HepG2 (cell line): ENCODE data around the gene ANKRD36C.
"Not testable (repeated sequence)": the region's sequence is repeated elsewhere in the genome, so short reads cannot be mapped to it uniquely, and the experiment has no call there.

Source experiments
- MAX ChIP-seq: IDR thresholded peaks from 2 replicates; pipeline ENCODE4 v1.6.1; 2012; ENCODE audit warnings: inconsistent platforms
- THAP8 ChIP-seq: sonication (generic); formaldehyde crosslinking; IDR thresholded peaks from 2 replicates; pipeline ENCODE4 v1.5.1; 2020; ENCODE audit warnings: missing genetic modification reagents, mild to moderate bottlenecking, borderline replicate concordance
- ZBTB34 ChIP-seq: sonication (generic); formaldehyde crosslinking; IDR thresholded peaks from 2 replicates; pipeline ENCODE4 v1.8.0; 2022; ENCODE audit warnings: mild to moderate bottlenecking, missing genetic modification reagents
- ZNF530 ChIP-seq: sonication (generic); formaldehyde crosslinking; IDR thresholded peaks from 2 replicates; pipeline ENCODE4 v1.5.0; 2020; ENCODE audit warnings: low read depth, mild to moderate bottlenecking, missing genetic modification reagents

GRCh38 chr2:96033997-96034396 is 42.4 kb upstream of the ANKRD36C start:
- TF ChIP-seq ZNF530 (CRISPR knock-in tag); MAX; ZBTB34 (CRISPR knock-in tag); THAP8 (CRISPR knock-in tag): not testable (repeated sequence)
